HepG2 (cell line): ENCODE results near the gene LIMS2. TPM values are rescaled to one million over a fixed set of nuclear protein-coding genes. Genes with fewer than 3 reads are reported as not detected.
A peak's percentile ranks its signal among the peaks of the same experiment; 100 is the strongest.

ENCODE experiments used
- JUND ChIP-seq: sonication (generic); formaldehyde crosslinking; IDR thresholded peaks from 2 replicates; pipeline ENCODE4 v1.8.0; 2022; ENCODE audit warnings: mild to moderate bottlenecking, missing genetic modification reagents
- MAF1 ChIP-seq: sonication (generic); formaldehyde crosslinking; IDR thresholded peaks from 2 replicates; pipeline ENCODE4 v1.5.0; 2020; ENCODE audit warnings: missing genetic modification reagents, borderline replicate concordance
- MEIS2 ChIP-seq: sonication (generic); formaldehyde crosslinking; IDR thresholded peaks from 2 replicates; pipeline ENCODE4 v1.9.0; 2021; ENCODE audit warnings: mild to moderate bottlenecking, missing genetic modification reagents
- MIXL1 ChIP-seq: IDR thresholded peaks from 2 replicates; pipeline ENCODE4 v1.6.1; 2016
- NFATC3 ChIP-seq: sonication (generic); formaldehyde crosslinking; IDR thresholded peaks from 2 replicates; pipeline ENCODE4 v1.5.1; 2020; ENCODE audit warnings: mild to moderate bottlenecking, missing genetic modification reagents
- PAWR ChIP-seq: sonication (generic); formaldehyde crosslinking; IDR thresholded peaks from 2 replicates; pipeline ENCODE4 v1.4.0; 2020; ENCODE audit warnings: missing genetic modification reagents, mild to moderate bottlenecking, borderline replicate concordance
- RBM22 ChIP-seq: fragments of 200-400 bp; formaldehyde crosslinking; optimal IDR thresholded peaks from 2 replicates; pipeline ENCODE3; 2017; ENCODE audit warnings: mild to moderate bottlenecking, low read length, moderate library complexity
- RFX5 ChIP-seq: IDR thresholded peaks from 2 replicates; pipeline ENCODE4 v1.6.1; 2011; ENCODE audit warnings: low read depth, low read length, improper control_type of control experiment
- SALL1 ChIP-seq: sonication (generic); formaldehyde crosslinking; IDR thresholded peaks from 2 replicates; pipeline ENCODE4 v1.8.0; 2022; ENCODE audit warnings: mild to moderate bottlenecking, missing genetic modification reagents
- SCMH1 ChIP-seq: sonication (generic); formaldehyde crosslinking; IDR thresholded peaks from 2 replicates; pipeline ENCODE4 v1.9.0; 2021; ENCODE audit warnings: missing genetic modification reagents, mild to moderate bottlenecking, borderline replicate concordance
- SETDB1 ChIP-seq: sonication (generic); formaldehyde crosslinking; IDR thresholded peaks from 2 replicates; pipeline ENCODE4 v1.5.1; 2020; ENCODE audit warnings: missing genetic modification reagents, mild to moderate bottlenecking, borderline replicate concordance
- SOX13 ChIP-seq, 3 experiments: fragments of 450-650 bp in 1 of 3; sonication (generic) in 1 of 3; formaldehyde crosslinking in 1 of 3; IDR thresholded peaks in 2 of 3; conservative IDR thresholded peaks in 1 of 3; 2 replicates each; pipeline versions ENCODE4 v1.5.0 to v1.6.1; 2016 to 2020; ENCODE audit warnings: antibody characterized with exemption in 1 of 3, mild to moderate bottlenecking in 1 of 3, missing compliant biosample characterization in 1 of 3, missing genetic modification reagents in 1 of 3, moderate library complexity in 1 of 3
- SOX5 ChIP-seq: IDR thresholded peaks from 2 replicates; pipeline ENCODE4 v1.6.1; 2016; ENCODE audit warnings: borderline replicate concordance
- XRCC5 ChIP-seq: fragments of 200-400 bp; formaldehyde crosslinking; optimal IDR thresholded peaks from 2 replicates; pipeline ENCODE3; 2017; ENCODE audit warnings: mild to moderate bottlenecking, low read length
- ZNF263 ChIP-seq: sonication (generic); formaldehyde crosslinking; IDR thresholded peaks from 2 replicates; pipeline ENCODE4 v1.4.0; 2020; ENCODE audit warnings: missing genetic modification reagents
- ZNF317 ChIP-seq: sonication (generic); formaldehyde crosslinking; IDR thresholded peaks from 2 replicates; pipeline ENCODE4 v1.5.0; 2020; ENCODE audit warnings: mild to moderate bottlenecking, missing genetic modification reagents
- ZNF331 ChIP-seq: sonication (generic); formaldehyde crosslinking; IDR thresholded peaks from 2 replicates; pipeline ENCODE4 v1.4.0; 2020; ENCODE audit warnings: missing genetic modification reagents
- ZNF335 ChIP-seq: sonication (generic); formaldehyde crosslinking; IDR thresholded peaks from 2 replicates; pipeline ENCODE4 v1.4.0; 2020; ENCODE audit warnings: missing genetic modification reagents
- polyA plus RNA-seq, 8 experiments: library from polyadenylated mRNA; depleted of rRNA in 3 of 8; stranded (reverse) in 7 of 8; unstranded in 1 of 8; fragments of >200 nt; fragmentation: Illumina TruSeq in 4 of 8; extraction: Trizol in 4 of 8; gene quantifications; 2 replicates each; pipeline versions ENCODE4 v1.2.1 to v1.2.3, GENCODE V29; 2011 to 2016; ENCODE audit warnings: low read depth in 4 of 8, missing spikeins in 1 of 8, mixed read lengths in 1 of 8; ENCODE audit not compliant: insufficient read depth in 1 of 8
- total RNA-seq, 5 experiments: library from RNA; depleted of rRNA; stranded (reverse); fragments of >200 nt; fragmentation: Illumina TruSeq; extraction: Trizol; gene quantifications; 2 replicates each; pipeline ENCODE4 v1.2.3, GENCODE V29; 2016; ENCODE audit warnings: low read depth in 1 of 5
- TF ChIP-seq, protein P1 (sequence below): sonication (generic); formaldehyde crosslinking; IDR thresholded peaks from 2 replicates; pipeline ENCODE4 v1.8.1; 2023; ENCODE audit warnings: mild to moderate bottlenecking, missing genetic modification reagents, borderline replicate concordance
- TF ChIP-seq, protein P2 (sequence below): sonication (generic); formaldehyde crosslinking; IDR thresholded peaks from 2 replicates; pipeline ENCODE4 v1.4.0; 2020; ENCODE audit warnings: missing genetic modification reagents
- TF ChIP-seq, protein P3 (sequence below): fragments of 450-650 bp; IDR thresholded peaks from 2 replicates; pipeline ENCODE4 v1.6.1; 2016
- TF ChIP-seq, protein P4 (sequence below): sonication (generic); IDR thresholded peaks from 2 replicates; pipeline ENCODE4 v1.6.1; 2016; ENCODE audit warnings: low read depth, borderline replicate concordance
- TF ChIP-seq, protein P5 (sequence below): sonication (generic); formaldehyde crosslinking; IDR thresholded peaks from 2 replicates; pipeline ENCODE4 v1.8.1; 2023; ENCODE audit warnings: missing genetic modification reagents, inconsistent platforms, borderline replicate concordance
- TF ChIP-seq, protein P6 (sequence below): sonication (generic); formaldehyde crosslinking; IDR thresholded peaks from 2 replicates; pipeline ENCODE4 v1.4.0; 2020; ENCODE audit warnings: missing genetic modification reagents

Gene LIMS2
- total and polyA plus RNA-seq, 2 of the 13 experiments (the other 11 are each of a cell fraction or from before 2014, with no cell fraction given) = 1.0 to 1.9 TPM

DNA sequence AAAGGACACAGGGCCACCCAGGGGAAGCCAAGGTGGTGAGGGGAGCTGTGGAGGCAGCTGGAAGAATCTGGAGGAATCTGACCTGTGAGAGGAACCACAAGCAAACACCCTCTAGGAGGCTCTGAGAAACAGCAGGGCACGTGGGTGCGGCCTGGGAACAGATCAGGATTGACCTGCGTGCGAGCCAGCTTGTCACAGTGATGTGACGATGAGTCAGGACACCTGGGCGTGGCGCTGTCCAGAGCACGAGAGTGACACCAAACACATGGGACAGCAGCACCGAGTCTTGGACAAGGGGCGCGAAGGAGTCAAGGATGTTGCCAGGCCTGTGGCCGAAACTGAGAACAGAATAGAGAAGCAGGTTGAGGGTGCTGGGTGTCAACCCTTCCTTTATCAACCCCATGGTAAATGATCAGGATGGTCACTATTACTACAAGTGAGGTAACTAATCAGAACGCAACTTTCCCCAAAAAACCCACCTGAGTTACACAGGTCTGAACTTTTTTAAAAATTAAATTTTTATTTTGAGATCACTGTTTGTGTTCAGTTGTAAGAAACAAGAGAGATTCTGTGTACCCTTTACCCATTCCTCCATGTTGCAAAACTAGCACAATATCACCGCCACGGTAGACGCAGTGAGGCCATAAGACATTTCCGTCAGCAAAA, 25.3 kb upstream of the LIMS2 start (continued):
- TF ChIP-seq RFX5 (peak; percentile 24; the same call in 1 of the 2 replicates), XRCC5 (peak; percentile 57), ZNF331 (CRISPR knock-in tag) (peak; percentile 70; the same call in 1 of the 2 replicates), ZNF335 (CRISPR knock-in tag) (no peak), PAWR (CRISPR knock-in tag) (no peak), MEIS2 (0 out of 2 replicates have a peak, but pooled peaks have one; percentile 81), NFATC3 (CRISPR knock-in tag) (no peak), SCMH1 (CRISPR knock-in tag) (no peak), SETDB1 (CRISPR knock-in tag) (no peak), ZNF317 (no peak), SOX5 (CRISPR knock-in tag) (0 out of 2 replicates have a peak, but pooled peaks have one; percentile 46), SALL1 (CRISPR knock-in tag) (peak; percentile 57; the same call in 1 of the 2 replicates), ZNF263 (CRISPR knock-in tag) (peak; percentile 42; the same call in 1 of the 2 replicates), MIXL1 (CRISPR knock-in tag) (0 out of 2 replicates have a peak, but pooled peaks have one; percentile 31), JUND (peak; percentile 81), SOX13 (IDR thresholded peaks at IDR 0.05) (no peak), SOX13 (CRISPR knock-in tag; conservative IDR thresholded peaks at IDR 0.05 in 1 of 2, IDR thresholded peaks at IDR 0.05 in 1 of 2) (peak in 1 of 2 experiments; percentile 38; a peak in 2 of 4 replicates), MAF1 (CRISPR knock-in tag) (no peak), RBM22 (peak; percentile 49)
- TF ChIP-seq, protein P1, sequence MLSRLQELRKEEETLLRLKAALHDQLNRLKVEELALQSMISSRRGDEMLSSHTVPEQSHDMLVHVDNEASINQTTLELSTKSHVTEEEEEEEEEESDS = 0 out of 2 replicates have a peak, but pooled peaks have one; percentile 15
- TF ChIP-seq, protein P2, sequence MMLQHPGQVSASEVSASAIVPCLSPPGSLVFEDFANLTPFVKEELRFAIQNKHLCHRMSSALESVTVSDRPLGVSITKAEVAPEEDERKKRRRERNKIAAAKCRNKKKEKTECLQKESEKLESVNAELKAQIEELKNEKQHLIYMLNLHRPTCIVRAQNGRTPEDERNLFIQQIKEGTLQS (CRISPR knock-in tag) = peak; percentile 56; the same call in 1 of the 2 replicates
- TF ChIP-seq, protein P3, sequence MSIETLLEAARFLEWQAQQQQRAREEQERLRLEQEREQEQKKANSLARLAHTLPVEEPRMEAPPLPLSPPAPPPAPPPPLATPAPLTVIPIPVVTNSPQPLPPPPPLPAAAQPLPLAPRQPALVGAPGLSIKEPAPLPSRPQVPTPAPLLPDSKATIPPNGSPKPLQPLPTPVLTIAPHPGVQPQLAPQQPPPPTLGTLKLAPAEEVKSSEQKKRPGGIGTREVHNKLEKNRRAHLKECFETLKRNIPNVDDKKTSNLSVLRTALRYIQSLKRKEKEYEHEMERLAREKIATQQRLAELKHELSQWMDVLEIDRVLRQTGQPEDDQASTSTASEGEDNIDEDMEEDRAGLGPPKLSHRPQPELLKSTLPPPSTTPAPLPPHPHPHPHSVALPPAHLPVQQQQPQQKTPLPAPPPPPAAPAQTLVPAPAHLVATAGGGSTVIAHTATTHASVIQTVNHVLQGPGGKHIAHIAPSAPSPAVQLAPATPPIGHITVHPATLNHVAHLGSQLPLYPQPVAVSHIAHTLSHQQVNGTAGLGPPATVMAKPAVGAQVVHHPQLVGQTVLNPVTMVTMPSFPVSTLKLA = peak; percentile 68
- TF ChIP-seq, protein P4, sequence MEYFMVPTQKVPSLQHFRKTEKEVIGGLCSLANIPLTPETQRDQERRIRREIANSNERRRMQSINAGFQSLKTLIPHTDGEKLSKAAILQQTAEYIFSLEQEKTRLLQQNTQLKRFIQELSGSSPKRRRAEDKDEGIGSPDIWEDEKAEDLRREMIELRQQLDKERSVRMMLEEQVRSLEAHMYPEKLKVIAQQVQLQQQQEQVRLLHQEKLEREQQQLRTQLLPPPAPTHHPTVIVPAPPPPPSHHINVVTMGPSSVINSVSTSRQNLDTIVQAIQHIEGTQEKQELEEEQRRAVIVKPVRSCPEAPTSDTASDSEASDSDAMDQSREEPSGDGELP = peak; percentile 69; the same call in 1 of the 2 replicates
- TF ChIP-seq, protein P5, sequence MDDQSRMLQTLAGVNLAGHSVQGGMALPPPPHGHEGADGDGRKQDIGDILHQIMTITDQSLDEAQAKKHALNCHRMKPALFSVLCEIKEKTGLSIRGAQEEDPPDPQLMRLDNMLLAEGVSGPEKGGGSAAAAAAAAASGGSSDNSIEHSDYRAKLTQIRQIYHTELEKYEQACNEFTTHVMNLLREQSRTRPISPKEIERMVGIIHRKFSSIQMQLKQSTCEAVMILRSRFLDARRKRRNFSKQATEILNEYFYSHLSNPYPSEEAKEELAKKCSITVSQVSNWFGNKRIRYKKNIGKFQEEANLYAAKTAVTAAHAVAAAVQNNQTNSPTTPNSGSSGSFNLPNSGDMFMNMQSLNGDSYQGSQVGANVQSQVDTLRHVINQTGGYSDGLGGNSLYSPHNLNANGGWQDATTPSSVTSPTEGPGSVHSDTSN (CRISPR knock-in tag) = no peak
- TF ChIP-seq, protein P6, sequence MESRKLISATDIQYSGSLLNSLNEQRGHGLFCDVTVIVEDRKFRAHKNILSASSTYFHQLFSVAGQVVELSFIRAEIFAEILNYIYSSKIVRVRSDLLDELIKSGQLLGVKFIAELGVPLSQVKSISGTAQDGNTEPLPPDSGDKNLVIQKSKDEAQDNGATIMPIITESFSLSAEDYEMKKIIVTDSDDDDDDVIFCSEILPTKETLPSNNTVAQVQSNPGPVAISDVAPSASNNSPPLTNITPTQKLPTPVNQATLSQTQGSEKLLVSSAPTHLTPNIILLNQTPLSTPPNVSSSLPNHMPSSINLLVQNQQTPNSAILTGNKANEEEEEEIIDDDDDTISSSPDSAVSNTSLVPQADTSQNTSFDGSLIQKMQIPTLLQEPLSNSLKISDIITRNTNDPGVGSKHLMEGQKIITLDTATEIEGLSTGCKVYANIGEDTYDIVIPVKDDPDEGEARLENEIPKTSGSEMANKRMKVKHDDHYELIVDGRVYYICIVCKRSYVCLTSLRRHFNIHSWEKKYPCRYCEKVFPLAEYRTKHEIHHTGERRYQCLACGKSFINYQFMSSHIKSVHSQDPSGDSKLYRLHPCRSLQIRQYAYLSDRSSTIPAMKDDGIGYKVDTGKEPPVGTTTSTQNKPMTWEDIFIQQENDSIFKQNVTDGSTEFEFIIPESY (CRISPR knock-in tag) = peak; percentile 86
